Measurements from ENCODE around the gene ANTXR1.

Gene ANTXR1

DNA sequence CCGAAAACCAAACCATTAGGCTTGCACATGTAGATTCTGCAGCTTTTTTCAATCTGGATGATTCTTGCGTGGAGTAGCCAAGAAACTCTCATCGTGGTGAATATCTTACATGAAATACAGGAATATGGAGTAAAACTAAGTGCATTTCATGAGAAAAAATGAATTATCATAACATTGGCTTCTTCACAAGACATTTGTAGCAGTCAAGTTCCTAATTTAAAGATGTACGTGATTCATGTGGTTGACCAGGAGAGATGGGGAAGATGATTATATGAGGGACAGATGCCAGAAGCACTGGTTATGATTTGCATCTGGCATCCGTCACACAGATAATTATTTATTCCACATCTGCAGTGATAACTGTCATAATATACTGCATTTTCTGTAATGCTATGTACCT lies 90.4 kb downstream of the ANTXR1 start:
- Mint-ChIP-seq H3K9me3 (no peaks in the 10 kb centered on the region), H3K4me1 (ENCODE audit: low read depth) (no peaks in the 10 kb centered on the region), H3K36me3 (ENCODE audit: low read depth) (no peaks in the 10 kb centered on the region), H3K4me3 (no peak overlapping the region), H3K27ac (no peak overlapping the region), H3K27me3 (peaks cover 14% of the 10 kb centered on the region)

DNA sequence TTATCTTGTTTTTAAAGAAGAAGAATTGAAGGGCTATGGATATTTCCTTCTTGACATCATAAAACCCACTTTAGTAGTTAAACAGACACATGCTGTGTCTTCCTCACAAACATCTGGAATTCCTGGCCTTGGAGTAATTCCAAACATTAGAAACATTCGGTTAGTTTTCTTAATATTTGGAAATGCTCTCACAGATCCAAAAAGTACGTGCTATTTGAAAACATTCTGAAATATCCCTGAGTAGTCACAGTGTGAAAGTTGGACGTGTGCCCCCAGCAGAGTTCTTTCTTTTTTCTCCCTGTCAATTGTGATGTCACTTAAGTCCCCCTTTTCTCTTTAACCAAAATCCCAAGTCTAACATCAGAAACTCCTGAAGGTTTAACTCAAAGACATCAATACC lies 91.3 kb downstream of the ANTXR1 start:
- Mint-ChIP-seq H3K4me1 (ENCODE audit: low read depth) (no peaks in the 10 kb centered on the region), H3K27me3 (peaks cover 22% of the 10 kb centered on the region), H3K36me3 (ENCODE audit: low read depth) (no peaks in the 10 kb centered on the region), H3K4me3 (no peak overlapping the region), H3K9me3 (no peaks in the 10 kb centered on the region), H3K27ac (no peak overlapping the region)

DNA sequence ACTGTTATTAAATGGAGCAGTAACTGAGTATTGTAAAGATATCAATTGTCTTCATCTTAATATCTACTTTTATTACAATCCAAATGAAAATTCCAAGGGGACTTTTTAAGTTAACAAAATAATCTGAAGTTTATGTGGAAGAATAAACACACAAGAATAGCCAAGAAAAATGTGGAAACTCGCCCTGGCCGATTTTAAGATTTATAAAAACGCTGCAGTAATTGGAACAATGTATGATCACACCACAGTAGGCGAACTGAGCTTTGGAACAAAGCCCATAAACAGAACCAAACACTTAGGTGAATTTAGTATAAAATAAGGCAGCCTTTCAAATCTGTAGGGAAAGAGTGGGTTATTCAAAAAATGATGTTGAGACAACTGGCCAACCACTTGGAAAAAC lies 96.3 kb downstream of the ANTXR1 start:
- Mint-ChIP-seq H3K9me3 (no peaks in the 10 kb centered on the region), H3K27ac (no peak overlapping the region), H3K36me3 (ENCODE audit: low read depth) (no peaks in the 10 kb centered on the region), H3K4me1 (ENCODE audit: low read depth) (no peaks in the 10 kb centered on the region), H3K4me3 (no peak overlapping the region), H3K27me3 (peaks cover 27% of the 10 kb centered on the region)

DNA sequence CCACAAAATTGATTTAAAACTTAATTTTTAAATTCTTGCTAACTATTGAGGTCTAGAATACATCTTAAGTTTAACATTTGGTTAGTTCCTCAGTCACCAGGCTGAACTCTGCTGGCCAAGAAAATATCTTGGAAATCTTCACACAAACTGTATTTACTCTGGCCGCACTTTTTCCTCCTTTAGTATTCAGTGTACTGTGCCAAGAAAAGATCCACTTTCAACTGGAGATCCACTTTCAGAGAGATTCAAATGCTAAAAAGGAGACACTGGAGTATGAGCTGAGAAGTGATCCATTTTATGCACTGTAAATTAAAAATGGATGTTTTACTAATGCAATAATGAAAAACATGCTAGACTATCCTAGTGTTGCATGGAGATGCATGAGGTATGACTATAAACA lies 98.1 kb downstream of the ANTXR1 start:
- H3K27me3 Mint-ChIP-seq = peaks cover 28% of the 10 kb centered on the region
- no peak overlapping the region for H3K27ac Mint-ChIP-seq
- no peaks in the 10 kb centered on the region for H3K9me3 Mint-ChIP-seq
- H3K4me3 Mint-ChIP-seq = no peak overlapping the region
- no peaks in the 10 kb centered on the region for H3K36me3 Mint-ChIP-seq (ENCODE audit: low read depth)
- H3K4me1 Mint-ChIP-seq (ENCODE audit: low read depth) = no peaks in the 10 kb centered on the region

DNA sequence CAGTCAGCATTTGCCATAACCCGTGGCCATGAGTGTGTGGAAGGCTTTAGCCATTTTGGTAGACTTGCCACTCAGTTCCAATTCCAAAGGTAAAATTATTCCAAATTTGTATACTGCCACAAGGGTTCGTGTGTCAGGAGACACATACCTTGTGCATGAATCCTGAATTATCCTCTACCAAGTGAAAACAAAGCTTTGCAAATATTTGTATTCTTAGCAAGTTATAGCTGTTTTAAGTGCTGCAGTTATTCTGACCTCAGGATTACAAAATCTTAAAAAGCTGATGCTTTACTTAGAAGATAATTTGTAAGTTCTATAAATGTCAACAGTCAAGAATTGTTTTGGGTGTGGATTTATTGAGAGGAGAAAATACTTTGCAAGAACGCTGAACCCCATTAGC lies 100.6 kb downstream of the ANTXR1 start:
- Mint-ChIP-seq H3K4me3 (no peak overlapping the region), H3K27me3 (peaks cover 21% of the 10 kb centered on the region), H3K27ac (no peak overlapping the region), H3K36me3 (ENCODE audit: low read depth) (no peaks in the 10 kb centered on the region), H3K4me1 (ENCODE audit: low read depth) (no peaks in the 10 kb centered on the region), H3K9me3 (no peaks in the 10 kb centered on the region)

DNA sequence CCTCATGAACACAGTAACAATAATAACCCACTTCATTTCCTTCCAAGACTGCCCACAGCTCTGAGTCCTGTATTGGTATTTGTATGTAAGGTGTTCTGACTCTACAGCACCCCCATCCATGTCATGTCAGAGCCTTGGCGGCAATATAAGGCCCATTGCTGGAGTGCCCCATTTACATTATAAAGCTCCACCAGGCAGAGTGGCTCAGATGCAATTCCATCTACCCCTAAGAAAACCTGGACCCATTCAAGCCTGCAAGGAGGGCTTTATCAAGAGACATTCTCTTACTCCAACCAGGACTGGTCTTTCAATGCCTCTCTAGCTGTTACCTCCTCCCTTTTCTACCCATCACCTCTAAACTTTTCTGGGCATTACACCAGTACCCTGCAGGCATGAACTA lies 101.6 kb downstream of the ANTXR1 start:
- Mint-ChIP-seq H3K27ac (no peak overlapping the region), H3K4me1 (ENCODE audit: low read depth) (no peaks in the 10 kb centered on the region), H3K36me3 (ENCODE audit: low read depth) (no peaks in the 10 kb centered on the region), H3K9me3 (no peaks in the 10 kb centered on the region), H3K4me3 (no peak overlapping the region), H3K27me3 (peaks cover 15% of the 10 kb centered on the region)

DNA sequence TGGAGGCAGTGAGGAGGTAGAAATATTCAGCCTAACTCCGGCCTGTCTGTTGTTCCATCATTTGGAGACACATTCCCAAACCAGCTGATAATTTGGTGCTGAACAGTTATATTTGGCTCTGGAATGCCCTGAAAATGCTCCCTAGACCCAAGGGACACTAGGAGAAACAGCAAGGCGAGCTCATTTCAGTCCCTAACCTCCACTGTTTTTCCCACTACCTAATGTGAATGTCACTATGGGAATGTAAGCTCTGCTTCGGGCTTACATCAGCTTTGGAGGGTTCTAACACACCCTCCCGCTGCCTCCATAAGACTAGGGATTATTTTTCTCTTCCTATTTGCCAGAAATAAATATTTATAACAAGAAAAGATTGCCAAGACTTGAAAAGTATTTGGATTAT lies 103.5 kb downstream of the ANTXR1 start:
- Mint-ChIP-seq H3K4me1 (ENCODE audit: low read depth) (no peaks in the 10 kb centered on the region), H3K9me3 (no peaks in the 10 kb centered on the region), H3K36me3 (ENCODE audit: low read depth) (no peaks in the 10 kb centered on the region), H3K27ac (no peak overlapping the region), H3K4me3 (no peak overlapping the region), H3K27me3 (peaks cover 15% of the 10 kb centered on the region)

DNA sequence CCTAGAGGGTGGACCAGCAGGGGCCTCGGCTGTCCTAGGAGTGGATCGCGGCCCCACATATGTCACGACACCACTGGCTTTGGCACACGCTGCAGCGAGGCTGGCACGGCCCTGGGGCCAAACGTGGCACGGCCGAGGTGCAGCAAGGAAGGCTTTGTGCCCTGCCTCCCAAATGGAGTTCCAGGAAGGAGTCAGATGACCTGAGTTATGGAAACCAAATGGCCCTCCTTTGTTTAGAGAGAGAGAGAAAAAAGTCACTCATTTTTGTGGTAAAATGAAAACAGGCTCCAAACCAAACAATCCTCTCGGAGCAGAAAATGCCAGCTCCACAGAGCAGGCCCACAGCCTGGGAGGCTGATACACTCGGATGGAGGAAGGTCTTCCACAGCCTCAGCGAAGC lies 105.6 kb downstream of the ANTXR1 start:
- Mint-ChIP-seq H3K27ac (no peak overlapping the region), H3K9me3 (no peaks in the 10 kb centered on the region), H3K4me3 (no peak overlapping the region), H3K27me3 (peaks cover 7% of the 10 kb centered on the region), H3K36me3 (ENCODE audit: low read depth) (no peaks in the 10 kb centered on the region), H3K4me1 (ENCODE audit: low read depth) (no peaks in the 10 kb centered on the region)

DNA sequence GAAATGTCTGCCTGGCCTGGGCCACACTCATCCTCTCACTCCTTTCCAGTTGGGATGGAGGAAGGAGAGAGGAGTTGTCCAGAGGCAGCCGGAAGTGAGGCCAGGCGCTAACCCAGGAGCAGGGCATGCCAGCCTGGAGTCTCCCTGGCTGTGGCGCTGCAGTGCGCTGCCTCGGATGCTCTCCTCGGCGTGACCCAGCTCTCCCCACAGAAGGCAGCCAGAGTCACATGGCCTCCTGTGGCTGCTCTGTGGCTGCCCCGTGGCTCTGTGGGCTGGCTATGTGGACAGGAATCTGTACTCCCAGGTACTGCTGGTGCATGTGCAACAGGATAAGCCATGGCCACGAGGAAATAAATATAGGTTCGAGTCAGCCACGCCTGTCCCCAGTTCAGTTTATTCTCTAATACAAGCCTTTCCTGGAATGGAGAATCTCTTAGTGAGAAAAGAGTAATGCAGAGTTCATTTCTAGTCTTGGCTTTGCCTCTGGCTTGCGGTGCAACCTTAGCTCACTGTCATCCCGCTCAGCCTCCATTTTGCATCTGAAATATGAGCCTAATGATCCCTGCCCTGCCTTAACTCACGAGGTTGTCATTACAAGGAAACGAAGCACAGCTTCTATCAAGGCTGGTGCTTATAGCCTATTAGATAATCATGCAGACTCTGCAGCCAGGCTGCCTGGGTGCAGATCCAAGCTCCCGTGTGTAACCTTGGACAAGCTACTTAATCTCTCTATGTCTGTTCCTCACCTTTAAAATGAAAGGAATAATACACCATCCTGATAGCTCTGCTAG lies 106.3 kb downstream of the ANTXR1 start:
- Mint-ChIP-seq H3K4me1 (ENCODE audit: low read depth) (no peaks in the 10 kb centered on the region), H3K4me3 (no peak overlapping the region), H3K27ac (no peak overlapping the region), H3K9me3 (no peaks in the 10 kb centered on the region), H3K27me3 (peaks cover 8% of the 10 kb centered on the region), H3K36me3 (ENCODE audit: low read depth) (no peaks in the 10 kb centered on the region)

DNA sequence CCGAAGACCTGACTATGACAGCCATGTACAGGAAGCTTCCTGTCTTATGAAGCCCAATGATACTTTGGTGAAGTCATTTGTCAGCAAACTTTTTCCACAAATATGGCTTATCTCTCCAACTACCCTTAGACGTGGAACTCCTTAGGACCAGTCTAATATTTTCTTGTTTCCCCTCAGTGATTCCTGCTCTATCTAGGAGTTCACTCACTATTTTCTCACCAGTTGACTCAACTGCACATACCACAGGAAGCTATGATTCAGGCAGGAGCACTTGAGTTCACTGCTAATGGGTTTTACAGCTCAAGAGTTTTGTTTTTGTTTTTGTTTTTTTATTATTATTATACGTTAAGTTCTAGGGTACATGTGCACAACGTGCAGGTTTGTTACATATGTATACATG lies 109.3 kb downstream of the ANTXR1 start:
- no peaks in the 10 kb centered on the region for H3K4me1 Mint-ChIP-seq (ENCODE audit: low read depth)
- no peak overlapping the region for H3K27ac Mint-ChIP-seq
- H3K27me3 Mint-ChIP-seq = peaks cover 8% of the 10 kb centered on the region

DNA sequence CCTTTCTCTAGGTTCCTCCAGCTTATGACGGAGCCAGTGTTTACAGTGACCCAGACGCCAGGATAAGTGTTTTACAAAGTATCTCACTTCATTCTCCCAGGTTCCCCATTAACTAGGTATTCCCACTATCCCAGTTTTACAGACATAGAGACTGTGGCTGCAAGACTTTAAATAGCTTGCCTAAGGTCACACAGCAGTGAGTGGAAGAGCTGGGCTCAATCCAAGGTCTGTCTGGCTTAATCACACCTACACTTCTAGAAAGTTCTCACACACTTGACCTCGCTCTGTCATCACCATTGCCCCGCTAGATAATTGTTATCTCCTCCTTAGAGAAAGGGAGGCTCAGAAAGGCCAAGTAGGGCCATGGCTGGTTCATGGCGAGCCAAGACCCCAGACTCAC lies 110.2 kb downstream of the ANTXR1 start:
- H3K4me3 Mint-ChIP-seq = no peak overlapping the region
- peaks cover 8% of the 10 kb centered on the region for H3K27me3 Mint-ChIP-seq
- no peaks in the 10 kb centered on the region for H3K4me1 Mint-ChIP-seq (ENCODE audit: low read depth)
- H3K36me3 Mint-ChIP-seq (ENCODE audit: low read depth) = no peaks in the 10 kb centered on the region
- no peaks in the 10 kb centered on the region for H3K9me3 Mint-ChIP-seq
- no peak overlapping the region for H3K27ac Mint-ChIP-seq

More for the DNA sequence above, 109.3 kb downstream of the ANTXR1 start:
- H3K4me3 Mint-ChIP-seq = no peak overlapping the region
- H3K9me3 Mint-ChIP-seq = no peaks in the 10 kb centered on the region
- no peaks in the 10 kb centered on the region for H3K36me3 Mint-ChIP-seq (ENCODE audit: low read depth)

DNA sequence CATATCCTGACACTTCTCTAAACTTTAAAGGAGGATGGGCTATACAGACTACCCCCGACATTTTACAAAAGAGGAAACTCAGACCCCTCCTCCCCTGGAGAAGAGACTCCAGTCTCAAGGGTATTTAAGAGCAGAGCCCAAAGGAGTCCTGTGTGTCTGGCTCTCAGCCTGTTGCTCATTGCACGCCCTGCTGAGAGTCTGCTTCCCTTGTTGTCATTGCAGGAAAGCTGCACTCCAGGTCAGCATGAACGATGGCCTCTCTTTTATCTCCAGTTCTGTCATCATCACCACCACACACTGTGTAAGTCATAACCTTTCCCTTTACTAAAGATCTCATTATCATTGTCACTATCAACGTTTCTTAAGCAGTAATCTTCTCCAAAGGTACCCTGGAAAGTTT lies 111.4 kb downstream of the ANTXR1 start:
- H3K27me3 Mint-ChIP-seq = peaks cover 8% of the 10 kb centered on the region
- H3K36me3 Mint-ChIP-seq (ENCODE audit: low read depth) = no peaks in the 10 kb centered on the region
- no peaks in the 10 kb centered on the region for H3K9me3 Mint-ChIP-seq
- no peaks in the 10 kb centered on the region for H3K4me1 Mint-ChIP-seq (ENCODE audit: low read depth)
- H3K4me3 Mint-ChIP-seq = no peak overlapping the region
- no peak overlapping the region for H3K27ac Mint-ChIP-seq

DNA sequence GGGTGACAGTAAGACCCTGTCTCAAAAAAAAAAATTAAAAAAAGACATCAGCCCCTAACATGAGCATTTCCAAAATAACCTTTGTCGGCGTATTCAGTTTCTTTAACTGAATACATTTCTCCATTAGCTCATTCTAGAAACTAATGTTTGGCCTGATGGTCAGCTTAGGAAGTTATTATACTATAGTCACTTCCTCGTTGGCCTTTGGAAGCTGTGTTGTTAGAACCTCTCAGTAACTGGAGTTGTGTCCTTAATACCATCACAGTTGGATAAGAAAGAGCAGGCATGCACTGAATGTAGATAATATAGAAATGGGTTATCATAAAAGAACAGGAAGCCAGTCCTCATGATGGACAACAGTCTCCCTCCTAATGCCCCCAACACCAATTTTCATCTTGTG lies 112.8 kb downstream of the ANTXR1 start:
- H3K27me3 Mint-ChIP-seq = peaks cover 8% of the 10 kb centered on the region
- H3K27ac Mint-ChIP-seq = no peak overlapping the region
- no peak overlapping the region for H3K4me3 Mint-ChIP-seq
- H3K4me1 Mint-ChIP-seq (ENCODE audit: low read depth) = no peaks in the 10 kb centered on the region
- H3K36me3 Mint-ChIP-seq (ENCODE audit: low read depth) = no peaks in the 10 kb centered on the region
- no peaks in the 10 kb centered on the region for H3K9me3 Mint-ChIP-seq

DNA sequence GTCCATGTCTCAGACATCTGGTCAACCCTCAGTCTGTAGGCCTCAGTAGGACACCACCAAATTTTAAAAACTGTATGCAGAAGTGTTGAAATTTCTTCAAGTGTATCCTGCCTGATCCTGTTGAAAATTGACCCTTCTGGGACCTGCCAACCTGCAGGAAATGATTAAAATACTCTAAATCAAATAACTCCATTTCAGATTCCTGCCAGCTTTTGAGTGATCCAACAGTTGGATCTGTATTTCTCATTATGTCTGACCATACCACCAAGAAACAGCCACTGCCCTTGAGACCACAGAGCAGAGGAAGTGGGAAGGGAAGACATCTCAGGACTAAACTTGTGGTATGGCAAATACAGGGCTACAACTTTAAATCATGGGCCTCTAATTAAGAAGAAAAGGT lies 113.4 kb downstream of the ANTXR1 start:
- H3K4me3 Mint-ChIP-seq = no peak overlapping the region
- no peaks in the 10 kb centered on the region for H3K36me3 Mint-ChIP-seq (ENCODE audit: low read depth)
- no peaks in the 10 kb centered on the region for H3K4me1 Mint-ChIP-seq (ENCODE audit: low read depth)
- peaks cover 8% of the 10 kb centered on the region for H3K27me3 Mint-ChIP-seq
- no peaks in the 10 kb centered on the region for H3K9me3 Mint-ChIP-seq
- H3K27ac Mint-ChIP-seq = no peak overlapping the region

DNA sequence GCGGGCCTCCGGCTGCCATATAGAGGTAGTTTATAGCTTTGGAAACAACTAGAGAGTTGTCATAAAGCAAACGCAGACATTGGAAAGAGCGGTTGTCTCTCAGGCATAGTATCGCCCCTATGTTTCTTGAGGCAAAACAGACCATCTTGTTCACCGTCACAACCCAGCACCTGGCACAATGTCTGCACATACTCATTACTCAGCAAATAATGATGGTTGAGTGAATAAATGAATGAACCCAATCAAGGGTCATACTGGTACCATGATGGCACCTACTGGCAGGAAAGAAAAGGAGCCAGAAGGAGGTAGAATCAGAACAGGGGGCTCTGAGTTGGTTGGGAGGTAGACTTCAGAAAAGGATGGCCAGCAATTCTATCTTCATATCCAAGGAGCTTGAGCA lies 118.5 kb downstream of the ANTXR1 start:
- Mint-ChIP-seq H3K4me1 (ENCODE audit: low read depth) (no peaks in the 10 kb centered on the region), H3K27ac (no peak overlapping the region), H3K4me3 (no peak overlapping the region), H3K27me3 (peaks cover 4% of the 10 kb centered on the region), H3K36me3 (ENCODE audit: low read depth) (no peaks in the 10 kb centered on the region), H3K9me3 (no peaks in the 10 kb centered on the region)

DNA sequence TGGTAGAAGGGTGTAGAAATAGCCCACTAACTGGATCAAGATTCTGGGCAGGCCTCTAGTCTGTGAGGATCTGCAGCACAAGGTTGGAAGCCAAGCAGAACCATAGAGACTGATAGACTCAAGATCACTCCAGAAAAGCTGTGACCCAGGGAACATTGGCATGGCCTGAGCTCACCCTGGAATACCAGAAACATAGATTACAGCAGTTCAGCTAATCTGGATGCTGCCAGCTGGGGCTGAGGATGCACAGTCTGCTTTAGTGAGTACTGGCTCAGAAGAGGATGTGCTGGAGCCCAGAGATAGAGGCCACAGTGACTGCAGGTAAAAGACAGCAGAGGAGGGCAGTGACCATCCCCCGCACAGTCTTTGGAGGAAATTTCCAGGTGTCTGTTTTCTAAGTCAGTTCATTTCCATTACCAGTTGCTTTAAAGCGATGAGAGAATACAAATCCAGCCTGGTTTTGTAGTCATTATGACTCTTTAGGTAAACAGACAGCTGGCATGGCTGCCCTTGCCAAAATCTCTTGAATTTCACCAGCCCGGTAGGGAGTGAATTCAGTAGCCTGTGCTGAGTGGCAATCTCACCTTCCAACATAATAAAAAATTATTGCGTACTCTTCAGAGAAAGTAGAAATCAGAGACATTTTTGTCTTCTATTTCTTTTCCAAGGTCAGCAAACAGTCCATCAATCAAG lies 119.2 kb downstream of the ANTXR1 start:
- H3K27me3 Mint-ChIP-seq = peaks cover 4% of the 10 kb centered on the region
- H3K27ac Mint-ChIP-seq = no peak overlapping the region
- H3K4me3 Mint-ChIP-seq = no peak overlapping the region
- no peaks in the 10 kb centered on the region for H3K36me3 Mint-ChIP-seq (ENCODE audit: low read depth)
- H3K9me3 Mint-ChIP-seq = no peaks in the 10 kb centered on the region
- H3K4me1 Mint-ChIP-seq (ENCODE audit: low read depth) = no peaks in the 10 kb centered on the region
